D721Med (cell line): ENCODE measurements around the gene IRAG1.

Source experiments
- DNase-seq: peaks from one replicate; pipeline ENCODE4 v3.0.0; 2011; ENCODE audit warnings: low spot score; ENCODE audit not compliant: insufficient read length
- FAIRE-seq: peaks from 2 replicates; lab custom pipeline; 2011; peaks lifted over from hg19 to GRCh38; lab: Jason Lieb, UNC
- TF ChIP-seq, protein P1 (sequence below): IDR thresholded peaks from 2 replicates; pipeline ENCODE4 v1.5.1; 2012; ENCODE audit warnings: mild to moderate bottlenecking, control low read depth; ENCODE audit not compliant: insufficient read depth; ENCODE audit errors: missing control alignments

The IRAG1 gene

DNA sequence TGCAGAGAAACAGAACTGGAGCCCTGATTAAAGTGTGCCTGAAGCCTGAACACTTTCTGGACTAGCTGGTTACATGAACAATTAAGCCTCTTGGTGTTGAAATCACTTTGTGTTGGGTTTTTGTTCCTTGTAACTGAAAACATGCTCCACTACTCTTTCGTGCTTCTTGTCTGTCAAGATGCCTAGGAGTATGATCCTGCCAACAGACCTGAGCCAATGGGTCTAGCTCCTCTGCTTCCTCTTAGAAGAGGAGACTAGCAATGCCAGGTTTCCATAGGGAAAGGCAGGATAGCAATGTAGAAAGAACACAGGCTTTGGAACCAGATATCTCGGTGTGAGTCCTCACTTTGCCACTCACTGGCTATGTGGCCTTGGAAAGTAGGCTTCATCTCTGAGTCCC lies 40.3 kb downstream of the IRAG1 start:
- TF ChIP-seq, protein P1, sequence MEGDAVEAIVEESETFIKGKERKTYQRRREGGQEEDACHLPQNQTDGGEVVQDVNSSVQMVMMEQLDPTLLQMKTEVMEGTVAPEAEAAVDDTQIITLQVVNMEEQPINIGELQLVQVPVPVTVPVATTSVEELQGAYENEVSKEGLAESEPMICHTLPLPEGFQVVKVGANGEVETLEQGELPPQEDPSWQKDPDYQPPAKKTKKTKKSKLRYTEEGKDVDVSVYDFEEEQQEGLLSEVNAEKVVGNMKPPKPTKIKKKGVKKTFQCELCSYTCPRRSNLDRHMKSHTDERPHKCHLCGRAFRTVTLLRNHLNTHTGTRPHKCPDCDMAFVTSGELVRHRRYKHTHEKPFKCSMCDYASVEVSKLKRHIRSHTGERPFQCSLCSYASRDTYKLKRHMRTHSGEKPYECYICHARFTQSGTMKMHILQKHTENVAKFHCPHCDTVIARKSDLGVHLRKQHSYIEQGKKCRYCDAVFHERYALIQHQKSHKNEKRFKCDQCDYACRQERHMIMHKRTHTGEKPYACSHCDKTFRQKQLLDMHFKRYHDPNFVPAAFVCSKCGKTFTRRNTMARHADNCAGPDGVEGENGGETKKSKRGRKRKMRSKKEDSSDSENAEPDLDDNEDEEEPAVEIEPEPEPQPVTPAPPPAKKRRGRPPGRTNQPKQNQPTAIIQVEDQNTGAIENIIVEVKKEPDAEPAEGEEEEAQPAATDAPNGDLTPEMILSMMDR: no peak
- no peak for DNase-seq
- no peak for FAIRE-seq

DNA sequence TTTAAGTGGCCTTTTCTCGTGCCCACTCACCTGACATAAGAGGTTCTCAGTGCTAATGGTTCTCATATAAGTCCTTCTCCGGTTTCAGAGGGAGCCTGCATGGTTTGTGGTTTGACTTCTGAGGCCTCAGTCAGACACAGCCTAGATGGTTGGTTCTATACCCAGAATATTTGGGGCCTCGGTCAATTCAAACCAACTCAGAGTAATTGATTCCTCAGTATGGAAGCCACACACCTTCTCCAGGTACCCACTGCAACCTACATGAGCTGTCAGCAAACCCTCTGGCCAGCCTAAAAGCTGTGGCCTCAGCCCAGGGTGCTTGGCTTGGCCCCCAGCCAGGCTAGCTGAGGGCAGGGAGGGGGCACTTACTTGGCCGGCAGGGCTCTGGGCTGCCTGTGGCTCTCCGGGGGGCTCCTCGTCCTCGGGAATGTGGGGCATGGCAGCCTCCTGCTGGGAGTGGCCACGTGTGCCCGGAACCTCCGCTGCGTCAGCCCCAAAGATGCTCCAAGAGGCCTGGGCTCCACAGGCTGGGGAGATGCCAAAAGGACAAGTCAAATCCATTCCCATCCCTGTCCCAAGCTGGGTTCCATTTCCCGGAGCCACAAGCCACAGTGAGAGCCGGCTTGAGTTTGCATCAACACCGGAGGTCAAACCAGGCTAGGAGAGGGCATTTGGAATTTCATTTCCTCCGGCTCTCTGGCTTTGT lies 41.7 kb downstream of the IRAG1 start:
- DNase-seq: no peak
- TF ChIP-seq, protein P1: no peak
- no peak for FAIRE-seq

DNA sequence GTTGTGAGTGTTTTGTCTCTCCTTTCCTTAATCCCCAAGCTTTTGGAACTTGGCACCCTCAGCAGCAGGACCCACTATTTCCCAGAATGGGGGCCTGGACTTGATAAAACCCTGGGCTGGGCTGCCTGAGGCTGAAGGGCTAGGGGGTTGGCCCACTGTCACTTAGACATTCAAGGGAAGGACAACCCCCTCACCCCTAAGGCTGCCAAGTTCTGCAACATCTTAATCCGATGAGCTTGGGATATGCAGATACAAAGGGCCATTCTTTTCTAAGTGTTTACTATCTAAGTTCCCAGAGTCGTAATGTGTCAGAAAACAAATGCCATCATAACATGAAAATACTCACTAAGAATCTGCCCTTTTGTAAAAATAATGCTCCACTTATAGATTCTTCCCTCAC lies 42.9 kb downstream of the IRAG1 start:
- DNase-seq (no peak), FAIRE-seq (no peak)
- TF ChIP-seq, protein P1: no peak

DNA sequence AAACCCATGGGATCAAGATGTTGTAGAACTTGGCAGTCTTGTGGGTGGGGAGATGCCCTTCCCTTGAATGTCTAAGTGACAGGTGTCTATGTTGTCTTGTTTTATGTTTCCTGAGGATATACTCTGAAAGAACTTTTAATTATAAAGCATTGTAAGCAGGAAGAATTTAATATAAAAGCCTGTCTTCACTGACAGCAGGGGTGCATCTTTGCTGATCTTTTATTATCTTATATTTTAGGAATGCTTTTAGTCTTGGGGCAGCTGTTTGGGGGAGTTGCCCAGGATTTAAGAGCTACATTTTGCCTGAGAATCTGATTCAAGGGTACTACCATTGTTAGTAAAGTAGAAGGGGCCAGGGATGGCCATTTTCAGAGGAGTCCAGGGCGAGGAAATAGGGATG lies 43.4 kb downstream of the IRAG1 start:
- no peak for DNase-seq
- no peak for FAIRE-seq
- TF ChIP-seq, protein P1: no peak

DNA sequence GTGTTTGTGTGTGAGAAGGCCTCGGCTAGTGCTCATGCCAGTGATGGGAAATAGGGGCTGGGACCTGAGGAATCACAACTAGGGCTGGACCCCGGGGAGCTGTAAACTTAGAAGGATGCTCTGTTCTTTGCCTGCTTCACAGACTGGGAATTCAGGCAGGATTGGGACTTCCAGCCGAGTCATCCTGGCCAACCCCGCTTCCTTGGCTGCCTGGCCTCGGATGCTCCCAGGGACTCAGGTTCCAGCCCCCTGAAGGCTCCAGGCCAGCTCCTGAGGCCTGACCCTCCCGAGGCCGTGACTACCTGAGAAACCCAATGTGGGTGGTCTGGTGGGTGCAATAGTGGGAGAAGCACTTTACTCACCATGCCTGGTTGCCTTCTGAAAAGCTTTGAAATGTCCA lies 44.7 kb downstream of the IRAG1 start:
- no peak for FAIRE-seq
- no peak for DNase-seq
- TF ChIP-seq, protein P1: no peak

DNA sequence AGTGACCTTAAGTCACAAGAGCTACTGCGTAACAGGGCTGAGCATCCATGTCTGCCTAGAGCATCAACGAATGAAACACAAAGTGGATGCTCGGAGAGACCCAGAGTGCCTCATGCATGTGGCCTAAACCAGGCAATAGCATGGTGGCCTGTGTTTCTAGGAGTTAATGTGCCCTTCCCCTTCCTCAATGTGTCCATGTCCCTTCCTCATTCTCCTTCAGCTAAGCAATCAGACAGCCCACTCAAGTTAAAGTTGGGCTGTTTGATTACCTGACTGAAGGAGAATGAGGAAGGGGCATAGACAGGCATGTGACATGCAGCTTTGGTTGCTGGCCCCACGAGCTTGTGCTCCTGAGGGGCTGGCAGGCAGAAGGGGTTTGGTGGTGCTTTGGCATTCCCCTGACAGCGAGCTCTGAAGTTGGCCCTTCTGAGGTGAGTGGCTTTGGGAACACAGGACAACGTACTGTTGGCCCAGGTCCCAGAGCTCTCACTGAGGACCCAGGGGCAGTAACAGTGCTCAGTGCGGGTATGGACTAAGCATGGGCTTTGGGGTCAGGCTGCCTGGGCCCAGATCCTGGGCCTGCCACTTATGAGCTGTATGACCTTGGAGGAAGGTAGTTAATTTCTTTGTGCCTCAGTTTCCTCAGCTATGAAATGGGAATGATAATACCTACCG lies 46.7 kb downstream of the IRAG1 start:
- DNase-seq (no peak), FAIRE-seq (no peak)
- TF ChIP-seq, protein P1: no peak

DNA sequence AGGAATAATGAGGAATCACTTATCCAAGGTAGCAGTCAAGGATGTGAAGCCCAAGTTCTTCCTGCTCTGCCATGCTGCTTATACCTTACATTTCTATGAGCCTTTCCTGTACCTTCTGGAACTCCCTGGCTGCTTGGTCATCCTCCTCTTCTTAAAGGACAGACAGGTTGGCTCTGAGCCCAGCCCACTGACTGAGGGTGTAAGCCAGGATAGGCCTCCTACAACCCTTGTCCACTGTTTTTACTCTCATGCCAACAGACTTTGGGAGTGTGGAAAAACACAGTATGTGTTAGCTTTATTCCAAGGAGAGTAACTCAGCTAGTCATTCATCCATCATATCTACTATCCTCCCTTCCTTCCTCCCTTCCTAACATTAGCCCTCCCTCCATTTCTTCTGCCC lies 47.5 kb downstream of the IRAG1 start:
- no peak for DNase-seq
- TF ChIP-seq, protein P1: no peak
- FAIRE-seq: no peak
